Measurements from ENCODE around the gene MICU2.

Gene MICU2

DNA sequence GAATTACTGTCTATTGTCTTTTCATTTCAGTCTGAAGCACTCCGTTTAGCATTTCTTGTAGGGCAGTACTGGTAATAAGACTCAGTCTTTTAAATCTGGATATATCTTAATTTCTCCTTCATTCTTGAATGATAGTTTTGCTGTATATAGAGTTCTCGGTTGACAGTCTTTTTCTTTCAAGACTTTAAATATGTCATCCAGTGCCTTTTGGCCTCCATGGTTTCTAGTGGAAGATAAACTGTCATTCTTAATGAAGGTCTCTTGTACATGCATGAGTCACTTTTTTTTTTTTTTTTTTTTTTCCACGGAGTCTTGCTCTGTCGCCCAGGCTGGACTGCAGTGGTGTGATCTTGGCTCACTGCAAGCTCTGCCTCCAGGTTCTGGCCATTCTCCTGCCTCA lies 117.6 kb downstream of the MICU2 start:
- TF ChIP-seq, protein P1, sequence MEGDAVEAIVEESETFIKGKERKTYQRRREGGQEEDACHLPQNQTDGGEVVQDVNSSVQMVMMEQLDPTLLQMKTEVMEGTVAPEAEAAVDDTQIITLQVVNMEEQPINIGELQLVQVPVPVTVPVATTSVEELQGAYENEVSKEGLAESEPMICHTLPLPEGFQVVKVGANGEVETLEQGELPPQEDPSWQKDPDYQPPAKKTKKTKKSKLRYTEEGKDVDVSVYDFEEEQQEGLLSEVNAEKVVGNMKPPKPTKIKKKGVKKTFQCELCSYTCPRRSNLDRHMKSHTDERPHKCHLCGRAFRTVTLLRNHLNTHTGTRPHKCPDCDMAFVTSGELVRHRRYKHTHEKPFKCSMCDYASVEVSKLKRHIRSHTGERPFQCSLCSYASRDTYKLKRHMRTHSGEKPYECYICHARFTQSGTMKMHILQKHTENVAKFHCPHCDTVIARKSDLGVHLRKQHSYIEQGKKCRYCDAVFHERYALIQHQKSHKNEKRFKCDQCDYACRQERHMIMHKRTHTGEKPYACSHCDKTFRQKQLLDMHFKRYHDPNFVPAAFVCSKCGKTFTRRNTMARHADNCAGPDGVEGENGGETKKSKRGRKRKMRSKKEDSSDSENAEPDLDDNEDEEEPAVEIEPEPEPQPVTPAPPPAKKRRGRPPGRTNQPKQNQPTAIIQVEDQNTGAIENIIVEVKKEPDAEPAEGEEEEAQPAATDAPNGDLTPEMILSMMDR (conservative IDR thresholded peaks at IDR 0.05; ENCODE audit: low read depth, low read length) = no peak
- Histone ChIP-seq H3K36me3 (ENCODE audit: insufficient read depth) (no peaks in the 10 kb centered on the region), H3K79me2 (ENCODE audit: insufficient read depth, low read depth) (no peaks in the 10 kb centered on the region), H3K27me3 (ENCODE audit: insufficient read depth, low read depth) (no peaks in the 10 kb centered on the region), H3K4me3 (IDR thresholded peaks at IDR 0.05; ENCODE audit: insufficient read depth, low read depth, low read length) (no peak overlapping the region), H3K9ac (no peak overlapping the region), H4K20me1 (ENCODE audit: insufficient read depth) (no peaks in the 10 kb centered on the region), H3K4me2 (no peak overlapping the region), H2AFZ (ENCODE audit: low read depth) (no peak overlapping the region), H3K4me1 (ENCODE audit: low read depth, poor library complexity, severe bottlenecking) (no peaks in the 10 kb centered on the region), H3K27ac (no peak overlapping the region)

- Histone ChIP-seq H2AFZ (ENCODE audit: low read depth) (no peak overlapping the region), H3K27ac (no peak overlapping the region), H4K20me1 (ENCODE audit: insufficient read depth) (no peaks in the 10 kb centered on the region), H3K36me3 (ENCODE audit: insufficient read depth) (no peaks in the 10 kb centered on the region), H3K27me3 (ENCODE audit: insufficient read depth, low read depth) (no peaks in the 10 kb centered on the region), H3K4me3 (IDR thresholded peaks at IDR 0.05; ENCODE audit: insufficient read depth, low read depth, low read length) (no peak overlapping the region), H3K79me2 (ENCODE audit: insufficient read depth, low read depth) (no peaks in the 10 kb centered on the region), H3K4me1 (ENCODE audit: low read depth, poor library complexity, severe bottlenecking) (no peaks in the 10 kb centered on the region), H3K4me2 (no peak overlapping the region), H3K9ac (no peak overlapping the region)
- TF ChIP-seq, protein P1 (conservative IDR thresholded peaks at IDR 0.05; ENCODE audit: low read depth, low read length) = no peak
Observed at GRCh38 chr13:21483748-21484147, 120.2 kb downstream of the MICU2 start.

GRCh38 chr13:21481359-21481758 lies 122.6 kb downstream of the MICU2 start:
- Histone ChIP-seq H4K20me1 (ENCODE audit: insufficient read depth) (no peaks in the 10 kb centered on the region), H3K4me1 (ENCODE audit: low read depth, poor library complexity, severe bottlenecking) (no peaks in the 10 kb centered on the region), H3K27me3 (ENCODE audit: insufficient read depth, low read depth) (no peaks in the 10 kb centered on the region), H3K79me2 (ENCODE audit: insufficient read depth, low read depth) (no peaks in the 10 kb centered on the region), H2AFZ (ENCODE audit: low read depth) (no peak overlapping the region), H3K4me2 (no peak overlapping the region), H3K27ac (no peak overlapping the region), H3K9ac (no peak overlapping the region), H3K36me3 (ENCODE audit: insufficient read depth) (no peaks in the 10 kb centered on the region), H3K4me3 (IDR thresholded peaks at IDR 0.05; ENCODE audit: insufficient read depth, low read depth, low read length) (no peak overlapping the region)
- TF ChIP-seq, protein P1 (conservative IDR thresholded peaks at IDR 0.05; ENCODE audit: low read depth, low read length) = no peak

DNA sequence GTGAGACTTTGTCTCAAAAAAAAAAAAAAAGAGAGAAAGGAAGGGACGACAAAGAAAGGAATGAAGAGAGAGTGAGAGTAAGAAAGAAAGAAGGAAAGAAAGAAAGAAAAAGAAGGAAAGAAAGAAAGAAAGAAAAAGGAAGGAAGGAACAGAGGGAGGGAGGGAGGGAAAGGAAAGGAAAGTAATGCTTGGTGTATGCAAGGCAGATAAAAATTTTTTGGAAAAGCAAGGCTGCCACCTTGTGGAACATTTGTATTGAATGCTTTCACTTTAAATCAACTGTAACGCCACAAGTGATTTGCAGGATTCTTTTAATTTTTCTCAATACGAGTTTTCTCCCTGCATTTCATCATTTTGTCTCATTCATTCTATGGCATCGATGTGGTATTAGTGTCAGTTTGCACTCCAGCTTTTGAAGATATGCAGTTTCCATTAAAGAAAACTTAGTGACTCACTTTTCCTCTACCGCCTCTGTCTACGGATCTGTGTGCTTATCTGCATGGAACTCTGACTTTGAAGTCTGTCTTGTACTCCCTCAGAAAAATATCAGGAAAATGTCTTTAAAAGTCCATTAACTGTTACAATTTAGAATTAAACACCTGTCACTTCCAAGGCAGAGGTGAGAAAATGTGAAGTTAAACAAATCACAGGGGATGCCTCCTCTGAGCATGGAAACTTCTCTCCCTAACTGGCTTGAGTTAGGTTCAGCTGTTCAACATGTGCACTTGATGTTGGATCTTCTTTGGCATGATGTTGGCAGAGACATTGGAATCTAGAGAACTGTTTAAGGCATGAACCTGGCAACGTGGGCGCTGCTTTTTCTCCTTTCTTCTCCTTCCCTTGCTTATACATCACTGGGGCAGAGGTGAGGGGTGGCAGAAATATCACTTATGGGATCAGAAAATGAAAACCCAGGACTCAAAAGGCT lies 124.8 kb downstream of the MICU2 start:
- no peaks in the 10 kb centered on the region for H3K27me3 ChIP-seq (ENCODE audit: insufficient read depth, low read depth)
- no peaks in the 10 kb centered on the region for H3K4me1 ChIP-seq (ENCODE audit: low read depth, poor library complexity, severe bottlenecking)
- H3K36me3 ChIP-seq (ENCODE audit: insufficient read depth) = no peaks in the 10 kb centered on the region
- H2AFZ ChIP-seq (ENCODE audit: low read depth) = peak overlapping the region; percentile 26; the same call in 1 of the 2 replicates
- no peaks in the 10 kb centered on the region for H3K79me2 ChIP-seq (ENCODE audit: insufficient read depth, low read depth)
- H3K4me3 ChIP-seq (IDR thresholded peaks at IDR 0.05; ENCODE audit: insufficient read depth, low read depth, low read length) = no peak overlapping the region
- H3K9ac ChIP-seq = no peak overlapping the region
- TF ChIP-seq, protein P1 (conservative IDR thresholded peaks at IDR 0.05; ENCODE audit: low read depth, low read length) = peak; percentile 26
- H4K20me1 ChIP-seq (ENCODE audit: insufficient read depth) = no peaks in the 10 kb centered on the region
- no peak overlapping the region for H3K27ac ChIP-seq
- peak overlapping the region; percentile 29; the same call in 1 of the 2 replicates for H3K4me2 ChIP-seq

Data from KMS-11 (cell line).